ENCODE results near the gene ADCY10. TPM values are rescaled to one million over a fixed set of nuclear protein-coding genes. Genes with fewer than 3 reads are reported as not detected.

Gene ADCY10
- total RNA-seq, 2 donors from 2014 or later = 0.33 to 0.48 TPM

DNA sequence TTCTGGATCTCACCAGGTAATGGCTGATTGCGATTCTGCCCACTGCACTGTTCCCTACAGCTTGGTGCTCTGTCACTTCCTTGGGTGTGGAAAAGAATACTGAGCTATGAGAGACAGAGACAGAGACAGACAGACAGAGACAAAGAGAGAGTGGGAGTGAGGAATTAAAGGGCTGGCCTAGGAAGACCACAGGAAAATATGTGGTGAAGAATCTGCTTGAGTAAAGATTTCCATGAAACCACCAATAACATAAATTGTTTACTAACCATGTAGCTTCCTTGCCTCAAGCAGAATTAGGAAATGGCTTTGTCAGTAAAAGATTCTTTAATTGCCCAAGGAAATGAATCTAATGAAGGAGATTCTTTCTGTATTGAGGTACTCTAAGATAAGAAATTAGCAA lies 137.8 kb downstream of the ADCY10 start:
- no peaks in the 10 kb centered on the region for H3K9me3 Mint-ChIP-seq
- no peak overlapping the region for H3K27ac Mint-ChIP-seq

DNA sequence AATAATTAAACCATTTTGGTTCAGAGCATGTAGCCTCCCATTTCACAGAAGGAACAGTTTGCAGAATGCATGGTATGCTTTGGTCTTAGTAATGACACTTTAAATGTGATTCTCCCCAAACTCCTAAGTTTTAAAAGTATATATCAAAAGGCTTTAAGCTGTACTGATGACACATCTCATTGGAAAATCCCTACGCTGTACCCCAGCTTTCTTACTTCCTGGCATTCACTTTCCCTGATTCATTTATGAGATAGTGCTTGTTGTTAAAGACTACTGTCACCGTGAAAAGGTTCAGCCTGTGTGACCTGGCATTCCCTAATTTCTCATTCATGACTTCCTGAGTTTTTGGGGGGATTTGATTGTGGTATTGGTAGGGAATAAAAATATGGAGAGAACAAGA lies 138.8 kb downstream of the ADCY10 start:
- no peak for ATAC-seq
- Mint-ChIP-seq H3K27me3 (peaks cover 0 to 8% of the 10 kb centered on the region in 2 donors), H3K4me3 (no peak overlapping the region), H3K4me1 (ENCODE audit: low read depth in 2 of 2) (peaks cover 0 to 2% of the 10 kb centered on the region in 2 donors), H3K9me3 (no peaks in the 10 kb centered on the region), H3K27ac (no peak overlapping the region), H3K36me3 (peaks cover 16% of the 10 kb centered on the region)
- DNase-seq (ENCODE audit: low spot score) = no peak

More for the DNA sequence above, 137.8 kb downstream of the ADCY10 start:
- peaks cover 0 to 11% of the 10 kb centered on the region in 2 donors for H3K27me3 Mint-ChIP-seq
- H3K4me1 Mint-ChIP-seq (ENCODE audit: low read depth in 2 of 2) = peaks cover 0 to 2% of the 10 kb centered on the region in 2 donors
- ATAC-seq (no peak), DNase-seq (ENCODE audit: low spot score) (no peak)
- H3K4me3 Mint-ChIP-seq = no peak overlapping the region
- H3K36me3 Mint-ChIP-seq = peaks cover 16% of the 10 kb centered on the region

DNA sequence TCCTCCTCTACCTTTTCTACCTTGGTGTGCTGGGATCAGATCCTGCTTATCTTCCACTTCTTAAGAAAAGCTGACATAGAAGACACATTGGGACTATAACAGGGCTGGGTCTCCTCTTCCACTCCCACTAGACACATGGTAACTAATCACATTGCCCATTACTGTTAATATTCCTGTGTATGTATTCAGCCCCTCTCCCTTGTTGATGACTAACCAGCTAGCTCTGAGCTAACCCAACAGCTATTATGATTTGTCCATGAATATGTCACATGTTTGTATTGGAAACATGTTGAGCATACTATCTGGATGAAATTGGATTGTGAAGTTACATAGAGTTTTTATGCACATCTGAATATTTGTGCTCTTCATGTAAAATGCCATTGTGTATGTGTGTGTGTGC lies 139.2 kb downstream of the ADCY10 start:
- H3K4me1 Mint-ChIP-seq (ENCODE audit: low read depth in 2 of 2) = peaks cover 2 to 4% of the 10 kb centered on the region in 2 donors
- H3K27me3 Mint-ChIP-seq = peaks cover 0 to 4% of the 10 kb centered on the region in 2 donors
- H3K27ac Mint-ChIP-seq = no peak overlapping the region
- peaks cover 14% of the 10 kb centered on the region for H3K36me3 Mint-ChIP-seq
- ATAC-seq (no peak), DNase-seq (ENCODE audit: low spot score) (no peak)
- no peak overlapping the region for H3K4me3 Mint-ChIP-seq
- no peaks in the 10 kb centered on the region for H3K9me3 Mint-ChIP-seq

DNA sequence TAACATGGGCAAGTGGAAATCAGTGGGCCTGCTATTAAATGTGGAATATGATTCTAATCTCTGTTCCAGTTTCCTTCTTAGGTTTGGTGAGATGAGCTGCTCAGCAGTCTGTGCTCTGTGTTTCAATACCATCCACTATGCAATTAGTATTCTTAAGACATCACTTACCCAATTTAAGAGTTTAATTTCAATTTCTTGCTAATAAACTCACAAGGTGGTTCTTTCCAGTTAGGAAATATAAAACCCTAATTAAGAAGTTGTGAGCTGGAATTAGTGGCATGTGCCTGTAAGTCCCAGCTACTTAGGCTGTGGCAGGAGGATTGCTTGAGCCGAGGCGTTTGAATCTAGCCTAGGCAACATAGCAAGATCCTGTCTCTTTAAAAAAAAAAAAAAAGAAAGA lies 140.4 kb downstream of the ADCY10 start:
- Mint-ChIP-seq H3K4me1 (ENCODE audit: low read depth in 2 of 2) (peaks cover 2 to 5% of the 10 kb centered on the region in 2 donors), H3K27me3 (peaks cover 0 to 3% of the 10 kb centered on the region in 2 donors), H3K9me3 (no peaks in the 10 kb centered on the region), H3K36me3 (peaks cover 6% of the 10 kb centered on the region), H3K27ac (no peak overlapping the region), H3K4me3 (no peak overlapping the region)
- DNase-seq (ENCODE audit: low spot score) = no peak
- no peak for ATAC-seq

DNA sequence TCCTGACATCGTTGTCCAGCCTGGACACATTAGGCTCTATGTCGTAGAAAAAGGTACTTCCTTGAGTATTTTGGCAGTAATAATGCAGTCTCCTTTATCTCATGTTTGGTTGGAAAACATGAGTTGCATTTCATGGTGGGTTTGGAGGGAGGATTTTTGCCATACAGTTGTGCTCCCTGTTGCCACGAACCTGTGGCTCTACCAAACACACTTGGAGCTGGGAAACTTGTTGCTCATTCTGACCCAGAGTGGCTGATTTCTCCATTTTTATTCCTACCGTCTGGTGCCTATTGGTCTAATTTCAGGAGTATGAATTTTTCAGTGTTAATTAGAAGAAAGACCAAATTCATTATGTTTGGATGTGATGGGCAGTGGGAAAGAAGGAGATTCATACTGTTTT lies 141.5 kb downstream of the ADCY10 start:
- Mint-ChIP-seq H3K4me1 (ENCODE audit: low read depth in 2 of 2) (peaks cover 8 to 10% of the 10 kb centered on the region in 2 donors), H3K36me3 (peaks cover 5% of the 10 kb centered on the region), H3K9me3 (no peaks in the 10 kb centered on the region), H3K4me3 (no peak overlapping the region), H3K27me3 (peaks cover 0 to 3% of the 10 kb centered on the region in 2 donors), H3K27ac (no peak overlapping the region)
- DNase-seq (ENCODE audit: low spot score) (no peak), ATAC-seq (no peak)

DNA sequence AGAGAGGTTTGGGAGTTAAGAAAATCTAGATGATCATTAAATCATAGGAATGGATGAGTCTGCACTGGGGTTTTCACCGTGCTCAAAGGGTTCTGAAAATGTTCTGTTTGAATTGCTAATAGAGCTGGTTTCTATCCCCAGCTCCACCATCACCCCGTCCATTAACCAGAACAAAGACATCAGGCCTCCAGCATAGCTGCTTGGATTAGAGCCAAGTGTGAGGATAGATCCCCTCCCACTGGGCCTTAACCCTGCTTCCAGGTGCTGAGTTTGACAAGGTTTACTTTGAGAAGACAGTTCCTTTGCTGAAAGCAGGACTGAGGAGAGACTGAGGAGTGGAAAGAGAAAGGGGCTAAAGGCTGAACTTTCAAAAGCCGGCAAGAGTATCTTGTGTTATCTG lies 143.8 kb downstream of the ADCY10 start:
- ATAC-seq = no peak
- Mint-ChIP-seq H3K4me3 (no peak overlapping the region), H3K9me3 (no peaks in the 10 kb centered on the region), H3K27me3 (no peaks in the 10 kb centered on the region), H3K4me1 (ENCODE audit: low read depth in 2 of 2) (peaks cover 8 to 10% of the 10 kb centered on the region in 2 donors), H3K36me3 (peaks cover 5% of the 10 kb centered on the region), H3K27ac (no peak overlapping the region)
- no peak for DNase-seq (ENCODE audit: low spot score)

DNA sequence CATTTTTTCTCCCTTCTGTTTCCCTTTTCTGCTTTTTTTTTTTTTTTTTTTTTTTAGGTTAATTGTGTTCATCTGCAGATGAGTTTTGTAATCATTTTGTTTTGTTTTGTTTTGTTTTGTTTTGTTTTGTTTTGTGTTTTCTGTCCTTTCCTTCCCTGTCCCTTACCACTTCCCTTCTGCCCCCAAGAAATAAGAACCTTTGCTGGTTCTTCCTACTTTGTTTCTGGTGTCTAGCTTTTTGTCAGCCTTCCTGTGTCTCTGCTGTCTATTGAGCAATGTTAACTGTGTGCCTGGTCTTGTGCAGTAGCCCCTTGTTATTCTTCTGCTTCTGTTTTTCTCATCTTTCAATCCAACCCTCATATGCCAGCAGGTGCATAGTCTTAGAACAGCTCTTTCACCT lies 146.2 kb downstream of the ADCY10 start:
- Mint-ChIP-seq H3K27ac (no peak overlapping the region), H3K27me3 (no peaks in the 10 kb centered on the region), H3K4me1 (ENCODE audit: low read depth in 2 of 2) (peaks cover 6 to 10% of the 10 kb centered on the region in 2 donors), H3K4me3 (no peak overlapping the region), H3K36me3 (peaks cover 5% of the 10 kb centered on the region), H3K9me3 (no peaks in the 10 kb centered on the region)
- ATAC-seq = no peak
- no peak for DNase-seq (ENCODE audit: low spot score)

DNA sequence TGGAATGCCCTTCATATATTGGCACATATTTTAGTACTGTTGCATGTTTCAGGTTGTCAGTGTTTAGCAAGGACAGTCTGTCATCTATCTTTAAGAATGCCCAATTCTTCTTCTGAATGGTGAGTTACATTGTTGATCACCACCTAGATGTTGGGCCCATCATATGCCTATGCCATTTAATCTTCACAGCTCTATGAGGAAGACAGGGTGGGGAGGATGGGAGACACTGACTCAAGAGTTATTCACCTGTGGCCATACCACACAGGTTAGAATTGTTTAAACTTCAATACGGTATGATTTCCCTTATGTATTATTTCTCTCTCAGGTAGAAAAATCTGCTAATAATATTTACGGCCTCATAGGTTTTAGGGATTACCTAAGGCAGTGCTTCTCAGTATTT lies 147.4 kb downstream of the ADCY10 start:
- Mint-ChIP-seq H3K4me1 (ENCODE audit: low read depth in 2 of 2) (peaks cover 10 to 17% of the 10 kb centered on the region in 2 donors), H3K9me3 (no peaks in the 10 kb centered on the region), H3K36me3 (peaks cover 5% of the 10 kb centered on the region), H3K4me3 (no peak overlapping the region), H3K27me3 (no peaks in the 10 kb centered on the region), H3K27ac (no peak overlapping the region)
- ATAC-seq (no peak), DNase-seq (ENCODE audit: low spot score) (no peak)

DNA sequence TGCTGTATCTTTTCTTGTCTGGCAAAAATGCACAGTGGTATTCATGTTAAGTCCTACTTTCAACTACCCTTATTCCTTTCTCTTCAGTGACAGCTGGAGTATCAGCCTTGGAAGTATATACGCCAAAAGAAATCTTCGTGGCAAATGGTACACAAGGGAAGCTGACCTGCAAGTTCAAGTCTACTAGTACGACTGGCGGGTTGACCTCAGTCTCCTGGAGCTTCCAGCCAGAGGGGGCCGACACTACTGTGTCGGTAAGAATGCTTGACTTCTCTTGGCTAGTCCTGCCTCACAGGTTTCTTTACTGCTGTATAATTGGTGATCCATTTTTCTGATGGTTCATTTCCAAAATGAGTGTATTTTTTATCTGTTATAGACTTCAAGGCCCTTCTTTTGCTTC lies 148.4 kb downstream of the ADCY10 start:
- H3K27ac Mint-ChIP-seq = no peak overlapping the region
- peaks cover 5% of the 10 kb centered on the region for H3K36me3 Mint-ChIP-seq
- DNase-seq (ENCODE audit: low spot score) (no peak), ATAC-seq (no peak)
- H3K4me1 Mint-ChIP-seq (ENCODE audit: low read depth in 2 of 2) = peaks cover 20 to 21% of the 10 kb centered on the region in 2 donors
- H3K4me3 Mint-ChIP-seq = no peak overlapping the region
- H3K27me3 Mint-ChIP-seq = peaks cover 0 to 5% of the 10 kb centered on the region in 2 donors
- H3K9me3 Mint-ChIP-seq = no peaks in the 10 kb centered on the region

DNA sequence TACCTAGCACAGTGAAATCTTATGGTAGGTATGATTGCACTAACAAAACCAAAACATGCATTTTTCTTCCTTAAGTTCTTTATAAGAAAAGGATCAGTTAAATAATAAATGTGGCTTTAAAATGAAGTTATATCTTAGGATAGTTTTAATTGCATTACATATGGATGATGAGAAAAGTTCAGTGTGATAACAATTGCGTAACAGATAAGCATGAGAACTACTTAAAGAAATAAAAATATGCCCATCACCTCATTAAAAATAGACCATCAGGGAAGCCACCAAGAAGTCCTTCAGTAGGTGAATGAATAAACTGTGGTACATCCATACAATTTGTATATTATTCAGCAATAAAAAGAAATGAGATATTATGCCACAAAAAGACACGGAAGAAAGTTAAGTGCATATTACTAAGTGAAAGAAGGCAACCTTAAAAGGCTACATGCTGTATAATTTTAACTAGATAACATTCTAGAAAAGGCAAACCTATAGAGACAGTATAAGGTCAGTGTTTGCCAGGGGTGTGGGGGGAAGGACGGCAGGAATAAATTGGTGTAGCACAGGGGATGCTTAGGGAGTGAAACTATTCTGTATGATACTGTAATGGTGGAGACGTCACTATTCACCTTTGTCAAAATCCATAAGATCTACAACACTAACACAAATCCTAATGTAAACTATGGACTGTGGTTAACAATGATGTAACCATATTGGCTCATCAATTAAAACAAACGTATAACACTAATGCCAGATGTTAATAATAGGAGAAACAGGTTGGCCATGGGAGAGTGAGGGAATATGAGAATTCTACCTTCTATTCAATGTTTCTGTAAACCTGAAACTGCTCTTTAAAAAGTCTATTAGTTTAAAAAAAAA lies 149.2 kb downstream of the ADCY10 start:
- peaks cover 0 to 7% of the 10 kb centered on the region in 2 donors for H3K27me3 Mint-ChIP-seq
- no peak for DNase-seq (ENCODE audit: low spot score)
- ATAC-seq = no peak
- no peak overlapping the region for H3K4me3 Mint-ChIP-seq
- peaks cover 17 to 25% of the 10 kb centered on the region in 2 donors for H3K4me1 Mint-ChIP-seq (ENCODE audit: low read depth in 2 of 2)
- H3K9me3 Mint-ChIP-seq = no peaks in the 10 kb centered on the region
- peaks cover 2% of the 10 kb centered on the region for H3K36me3 Mint-ChIP-seq
- no peak overlapping the region for H3K27ac Mint-ChIP-seq

DNA sequence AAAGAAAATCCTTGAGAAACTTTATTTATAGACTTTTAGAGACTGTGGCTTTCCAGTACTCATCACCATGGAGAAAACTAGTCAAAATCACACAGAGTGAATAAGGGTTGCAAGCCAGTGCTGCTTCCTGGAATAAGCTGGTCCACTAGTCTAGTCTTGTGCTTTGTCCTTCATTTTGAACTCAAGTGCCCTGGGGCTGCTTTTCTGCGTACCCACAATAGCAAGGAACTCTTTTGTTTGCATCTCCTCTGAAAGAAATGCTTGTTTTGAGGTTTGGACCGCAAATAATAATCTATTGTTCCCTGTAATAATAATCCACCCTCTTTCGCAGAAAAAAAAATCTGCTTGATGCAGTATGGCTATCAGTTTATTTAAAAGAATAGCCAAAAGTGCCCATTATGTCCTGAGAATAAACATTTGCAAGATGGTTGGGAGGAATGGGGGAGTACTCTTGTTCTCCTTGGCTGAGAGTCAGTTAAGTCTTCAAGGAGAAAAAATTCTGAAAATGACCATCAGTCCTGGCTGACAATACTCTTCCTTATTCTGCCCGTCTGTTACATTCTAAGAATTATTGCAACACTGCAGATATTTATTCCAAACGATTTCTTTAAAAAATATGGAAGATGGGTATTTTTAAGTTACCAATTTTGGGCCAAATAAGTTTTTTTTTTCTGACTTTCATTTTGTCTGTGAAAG lies 150.3 kb downstream of the ADCY10 start:
- Mint-ChIP-seq H3K4me3 (no peak overlapping the region), H3K27me3 (peaks cover 0 to 7% of the 10 kb centered on the region in 2 donors), H3K27ac (no peak overlapping the region), H3K4me1 (ENCODE audit: low read depth in 2 of 2) (peaks cover 16 to 26% of the 10 kb centered on the region in 2 donors), H3K9me3 (no peaks in the 10 kb centered on the region), H3K36me3 (no peaks in the 10 kb centered on the region)
- ATAC-seq = no peak
- DNase-seq (ENCODE audit: low spot score) = no peak

DNA sequence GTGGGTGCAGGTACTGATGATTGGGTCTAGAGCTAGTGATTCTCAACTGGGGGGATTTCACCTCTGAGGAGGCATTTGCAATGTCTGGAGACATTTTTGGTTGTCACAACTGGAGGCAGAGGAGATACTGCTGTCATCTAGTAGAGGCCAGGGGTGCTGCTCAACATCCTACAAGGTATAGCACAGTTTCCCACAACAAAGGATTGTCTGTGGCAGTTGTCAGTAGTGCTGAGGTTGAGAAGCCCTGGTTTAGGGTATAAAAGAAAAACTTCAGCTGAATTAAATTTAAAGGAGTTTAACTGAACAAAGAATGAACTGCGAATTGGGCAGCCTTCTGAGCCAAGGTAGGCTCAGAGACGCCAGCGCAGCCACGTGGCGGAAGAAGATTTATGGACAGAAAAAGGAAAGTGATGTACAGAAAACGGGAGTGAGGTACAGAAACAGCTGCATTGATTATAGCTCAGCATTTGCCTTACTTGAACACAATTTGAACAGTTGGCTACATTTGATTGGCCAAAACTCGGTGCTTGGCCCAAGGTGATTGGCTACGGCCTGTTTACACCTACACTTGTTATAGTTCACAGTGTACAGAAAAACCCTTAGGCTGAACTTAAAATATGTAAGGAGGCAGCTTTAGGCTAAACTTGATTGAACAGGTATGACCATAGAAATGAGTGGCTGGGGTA lies 151.7 kb downstream of the ADCY10 start:
- H3K4me3 Mint-ChIP-seq = no peak overlapping the region

DNA sequence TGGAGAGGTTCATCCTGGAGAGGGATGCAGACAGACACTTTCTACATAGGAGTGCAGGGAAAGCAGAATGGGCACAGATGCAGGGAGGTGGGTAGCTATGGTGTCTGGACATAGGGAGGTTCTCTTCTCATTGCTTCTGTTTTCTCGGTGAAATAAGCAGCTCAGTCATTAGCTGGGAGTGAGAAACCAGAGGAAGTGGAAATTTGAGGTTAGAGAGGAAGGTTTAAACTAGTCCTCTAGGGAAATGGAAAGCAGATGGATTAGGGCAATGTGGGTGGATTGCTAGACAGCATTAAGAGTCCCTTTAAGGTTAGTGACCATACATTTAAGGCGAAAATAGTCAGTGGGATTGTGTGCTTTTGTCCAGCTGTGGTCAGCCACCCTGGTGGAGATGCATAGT lies 152.5 kb downstream of the ADCY10 start:
- no peak overlapping the region for H3K4me3 Mint-ChIP-seq
- H3K27ac Mint-ChIP-seq = no peak overlapping the region
- ATAC-seq = no peak
- no peak for DNase-seq (ENCODE audit: low spot score)
- no peaks in the 10 kb centered on the region for H3K36me3 Mint-ChIP-seq
- peaks cover 11 to 19% of the 10 kb centered on the region in 2 donors for H3K4me1 Mint-ChIP-seq (ENCODE audit: low read depth in 2 of 2)
- peaks cover 0 to 7% of the 10 kb centered on the region in 2 donors for H3K27me3 Mint-ChIP-seq
- H3K9me3 Mint-ChIP-seq = no peaks in the 10 kb centered on the region

More for the DNA sequence above, 151.7 kb downstream of the ADCY10 start:
- no peaks in the 10 kb centered on the region for H3K36me3 Mint-ChIP-seq
- H3K9me3 Mint-ChIP-seq = no peaks in the 10 kb centered on the region
- ATAC-seq = no peak
- peaks cover 11 to 19% of the 10 kb centered on the region in 2 donors for H3K4me1 Mint-ChIP-seq (ENCODE audit: low read depth in 2 of 2)
- H3K27me3 Mint-ChIP-seq = peaks cover 0 to 7% of the 10 kb centered on the region in 2 donors
- DNase-seq (ENCODE audit: low spot score) = no peak
- no peak overlapping the region for H3K27ac Mint-ChIP-seq

Data from natural killer cell treated with Interleukin-12 subunit alpha and Interleukin-12 subunit beta and Interleukin-15 and Interleukin-18, amount 100 ng/mL, for 72 hours (primary cell).